B cell (primary cell): ENCODE data around the gene POMZP3. TPM values are rescaled to one million over a fixed set of nuclear protein-coding genes. Genes with fewer than 3 reads are reported as not detected.
"Not testable (repeated sequence)": the region's sequence is repeated elsewhere in the genome, so short reads cannot be mapped to it uniquely, and the experiment has no call there.

Experiments
- ATAC-seq: fragments of 200-7000 bp; cut with Tn5 transposase; one replicate; pipeline ENCODE4 v1.10.0; 2021; ENCODE audit warnings: low read depth, mild to moderate bottlenecking, moderate number of reproducible peaks, moderate library complexity
- CTCF ChIA-PET: fragments of 350-600 bp; sonication (Branson Sonifier 250); formaldehyde crosslinking; loops from one replicate; lab custom pipeline; 2021; ENCODE audit warnings: antibody characterized with exemption, inconsistent platforms; lab: Charles Lee
- POLR2A ChIA-PET: fragments of 350-600 bp; sonication (Branson Sonifier 250); formaldehyde crosslinking; loops from one replicate; lab custom pipeline; 2021; ENCODE audit warnings: antibody characterized with exemption; lab: Charles Lee
- DNase-seq: peaks from one replicate; pipeline ENCODE4 v3.0.0; 2013
- H2AFZ ChIP-seq: 2 replicates; pipeline ENCODE4 v1.6.1; 2012; ENCODE audit warnings: mild to moderate bottlenecking, low read depth, low read length; ENCODE audit not compliant: insufficient read depth, poor library complexity, severe bottlenecking
- H3K27ac ChIP-seq, 2 donors: 1 replicate in 1 of 2; 2 replicates in 1 of 2; pipeline ENCODE4 v1.5.1; 2012 to 2013; ENCODE audit warnings: low read length in 2 of 2, mild to moderate bottlenecking in 2 of 2, moderate library complexity in 1 of 2
- H3K27me3 ChIP-seq, 4 experiments: fragments of 200-600 bp in 1 of 4; sonication (generic) in 1 of 4; replicated peaks in 1 of 4; 1 replicate in 2 of 4; 2 replicates in 2 of 4; pipeline versions ENCODE4 v1.6.1 to v1.7.0; 2013 to 2016; ENCODE audit warnings: low read length in 3 of 4, mild to moderate bottlenecking in 2 of 4, mixed read lengths in 1 of 4, moderate library complexity in 1 of 4; ENCODE audit not compliant: insufficient read depth in 4 of 4, control insufficient read depth in 3 of 4; ENCODE audit errors: control extremely low read depth in 1 of 4
- H3K36me3 ChIP-seq, 2 experiments: replicated peaks in 1 of 2; 1 replicate in 1 of 2; 2 replicates in 1 of 2; pipeline versions ENCODE4 v1.6.1 to v1.7.1; 2013; ENCODE audit warnings: low read length in 1 of 2; ENCODE audit not compliant: insufficient read depth in 2 of 2, control insufficient read depth in 1 of 2; ENCODE audit errors: control extremely low read depth in 1 of 2, extremely low read depth in 1 of 2
- H3K4me1 ChIP-seq, 2 donors: fragments of 200-600 bp in 1 of 2; sonication (generic) in 1 of 2; 1 replicate in 1 of 2; 2 replicates in 1 of 2; pipeline versions ENCODE4 v1.5.1 to v1.6.1; 2013 to 2017; ENCODE audit warnings: low read length in 2 of 2; ENCODE audit not compliant: control insufficient read depth in 2 of 2, insufficient read depth in 2 of 2
- H3K4me2 ChIP-seq: replicated peaks from 2 replicates; pipeline ENCODE3; 2012; ENCODE audit warnings: mild to moderate bottlenecking, low read depth, low read length; ENCODE audit not compliant: poor library complexity, severe bottlenecking
- H3K4me3 ChIP-seq, 5 experiments: fragments of 200-600 bp in 1 of 5; sonication (generic) in 1 of 5; 1 replicate in 3 of 5; 2 replicates in 2 of 5; pipeline versions ENCODE4 v1.5.1 to v1.7.0; 2011 to 2016; ENCODE audit warnings: low read length in 4 of 5, mild to moderate bottlenecking in 4 of 5, low read depth in 2 of 5, control low read depth in 1 of 5, moderate library complexity in 1 of 5; ENCODE audit not compliant: insufficient read depth in 1 of 5; ENCODE audit errors: control extremely low read depth in 1 of 5, extremely low read depth in 1 of 5
- H3K79me2 ChIP-seq: fragments of 200-600 bp; sonication (generic); one replicate; pipeline ENCODE4 v1.6.0; 2016; ENCODE audit warnings: low read length; ENCODE audit not compliant: control insufficient read depth, insufficient read depth
- H3K9ac ChIP-seq: fragments of 200-600 bp; sonication (generic); 2 replicates; pipeline ENCODE4 v1.6.1; 2017; ENCODE audit warnings: mild to moderate bottlenecking, low read length, moderate library complexity
- H3K9me3 ChIP-seq, 3 donors: one replicate each; pipeline versions ENCODE4 v1.6.1 to v1.7.1; 2013; ENCODE audit warnings: low read length in 2 of 3; ENCODE audit not compliant: control insufficient read depth in 2 of 3, insufficient read depth in 1 of 3; ENCODE audit errors: control extremely low read depth in 1 of 3
- H4K20me1 ChIP-seq: 2 replicates; pipeline ENCODE4 v1.6.0; 2012; ENCODE audit warnings: mild to moderate bottlenecking, low read length; ENCODE audit not compliant: insufficient read depth, control insufficient read depth, poor library complexity, severe bottlenecking
- H3K27ac Mint-ChIP-seq: one replicate; pipeline ENCODE4 v1.8.0; 2021; ENCODE audit warnings: mixed read lengths
- H3K27me3 Mint-ChIP-seq: one replicate; pipeline ENCODE4 v1.8.0; 2021; ENCODE audit warnings: mixed read lengths
- H3K4me1 Mint-ChIP-seq: one replicate; pipeline ENCODE4 v1.8.0; 2021; ENCODE audit warnings: mixed read lengths
- H3K4me3 Mint-ChIP-seq: one replicate; pipeline ENCODE4 v1.8.0; 2021; ENCODE audit warnings: mixed read lengths
- H3K9me3 Mint-ChIP-seq: one replicate; pipeline ENCODE4 v1.8.0; 2022; ENCODE audit warnings: mixed read lengths; ENCODE audit not compliant: insufficient read depth
- WGBS: methylation state at CpG from one replicate; pipeline ENCODE4 v1.1.5; 2013; ENCODE audit warnings: missing lambda C conversion rate; ENCODE audit not compliant: insufficient coverage; 5-methylcytosine and 5-hydroxymethylcytosine counted together
- intact Hi-C: fragments of 100-400 bp; cut with micrococcal nuclease; formaldehyde crosslinking; loops from one replicate; pipeline ENCODE4 v1.10.0; 2022
- polyA minus RNA-seq: library from RNA; depleted of rRNA, polyadenylated mRNA; stranded (reverse); fragments of >200 nt; gene quantifications from 2 replicates; pipeline ENCODE4 v1.2.3, GENCODE V29; 2012
- polyA plus RNA-seq: library from polyadenylated mRNA; depleted of rRNA; stranded (reverse); fragments of >200 nt; gene quantifications from 2 replicates; pipeline ENCODE4 v1.2.3, GENCODE V29; 2012
- total RNA-seq, 2 donors: library from RNA; stranded (reverse); fragments of 120-200 nt in 1 of 2; gene quantifications; 1 replicate in 1 of 2; 2 replicates in 1 of 2; pipeline versions ENCODE4 v1.2.3 to v1.2.4, GENCODE V29; 2013 to 2022

POMZP3 gene
- total RNA-seq (13.3 and 18.9 TPM in 2 replicates), polyA plus RNA-seq (10.2 and 15.2 TPM in 2 replicates), polyA minus RNA-seq (8.7 and 13.3 TPM in 2 replicates)
- 4.2 TPM for total RNA-seq (2013)

DNA sequence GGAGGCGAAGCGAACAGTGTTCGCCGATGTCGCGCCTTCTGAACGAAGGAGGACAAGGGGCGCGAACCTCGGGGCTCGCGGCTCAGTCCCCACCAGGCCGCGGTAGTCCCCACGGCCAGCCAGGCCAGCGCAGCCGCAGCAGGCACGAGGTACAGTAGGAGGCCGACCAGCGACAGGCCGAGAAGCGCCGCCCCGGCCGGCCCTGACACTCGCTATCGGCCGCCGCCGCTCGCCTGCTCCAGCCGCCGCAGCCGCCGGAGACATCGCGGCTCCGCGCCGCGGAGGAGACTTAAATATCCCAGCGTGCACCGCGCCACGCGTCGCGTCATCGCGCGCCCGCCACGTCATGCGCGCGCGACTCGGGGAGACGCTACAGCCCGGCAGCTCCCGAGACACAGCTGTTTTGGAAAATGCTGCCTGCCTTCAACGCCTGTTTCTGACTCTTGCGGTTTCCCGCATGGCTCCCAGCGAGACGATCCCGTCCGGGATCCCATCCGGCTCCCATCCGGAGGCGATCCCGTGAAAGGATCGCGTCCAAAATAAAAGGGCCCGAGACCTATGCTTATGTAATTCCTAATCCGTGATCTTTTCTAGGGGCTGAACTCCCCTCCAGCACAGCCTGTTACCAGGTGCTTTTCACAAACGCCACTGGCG lies at the start of gene POMZP3:
Gene POMZP3, minus strand, starts transcription at position 291 of the 654 bp plus-strand sequence. CDS start 1,215 bp downstream, outside the sequence.
- peak within 1 kb of the TSS; percentile 38 to 61 (median 58) for H3K4me3 ChIP-seq
- H3K36me3 ChIP-seq, H3K27me3 Mint-ChIP-seq, H3K9me3 Mint-ChIP-seq, POLR2A ChIA-PET, H3K4me1 Mint-ChIP-seq, intact Hi-C loops, H3K79me2 ChIP-seq, H3K27me3 ChIP-seq, H3K4me1 ChIP-seq, H3K9me3 ChIP-seq, H4K20me1 ChIP-seq: not testable (repeated sequence)
- DNase-seq (peak; percentile 70), ATAC-seq (peak; percentile 93)
- H3K27ac ChIP-seq: peak within 1 kb of the TSS; percentile 62 to 81
- Mint-ChIP-seq H3K27ac (peak within 1 kb of the TSS; percentile 97), H3K4me3 (peak within 1 kb of the TSS; percentile 95)
- peak within 1 kb of the TSS; percentile 67 for H3K9ac ChIP-seq
- WGBS: no CpG with 5 or more reads among the region's 78 CpGs
- CTCF ChIA-PET: interaction anchor here (1.2 kb wide), 1 partner anchor 621 kb away, joined by 3 read pairs; no protein-coding TSS in a partner anchor
- peak within 1 kb of the TSS; percentile 62 for H2AFZ ChIP-seq
- H3K4me2 ChIP-seq: peak within 1 kb of the TSS; percentile 53

DNA sequence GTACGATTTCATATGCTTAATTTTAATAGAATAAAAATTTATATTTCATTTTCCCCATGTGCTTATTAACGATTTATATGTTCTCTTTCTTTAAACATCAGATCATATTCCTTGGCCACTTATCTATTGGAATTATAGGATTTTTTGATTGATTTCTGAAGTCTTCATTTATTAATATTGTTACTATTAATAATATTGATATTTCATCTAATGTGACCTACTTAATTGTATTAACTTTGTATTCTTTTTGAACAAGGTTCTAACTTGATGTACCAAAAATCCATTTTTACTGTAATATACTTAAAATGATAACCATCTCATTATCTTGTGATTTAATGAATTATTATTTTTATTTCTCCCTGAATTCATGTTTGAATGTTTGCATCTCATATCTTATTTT lies 48.7 kb upstream of the POMZP3 start:
- POLR2A ChIA-PET: not testable (repeated sequence)

DNA sequence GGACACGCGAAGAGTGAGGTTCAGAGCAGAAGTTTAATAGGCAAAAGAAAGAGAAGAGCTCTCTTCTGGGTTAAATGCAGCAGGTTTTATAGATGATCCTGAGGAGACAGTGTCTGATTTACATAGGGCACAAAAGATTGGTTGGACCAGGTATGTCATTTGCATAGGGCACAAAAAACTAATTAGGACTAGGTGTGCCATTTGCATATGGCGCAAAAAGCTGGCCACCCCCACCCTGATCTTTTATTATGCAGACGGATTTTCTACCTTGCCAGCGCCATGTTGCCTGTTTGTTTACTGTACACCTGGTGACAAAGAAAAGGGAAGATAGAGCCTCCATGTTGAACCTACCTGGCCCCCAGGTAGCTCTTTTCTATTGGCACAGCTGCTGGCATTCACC lies 46.3 kb upstream of the POMZP3 start:
- POLR2A ChIA-PET, H3K9ac ChIP-seq, H3K36me3 ChIP-seq, DNase-seq, H3K4me1 ChIP-seq, H3K4me3 Mint-ChIP-seq, ATAC-seq, H3K4me3 ChIP-seq, H2AFZ ChIP-seq, H3K4me1 Mint-ChIP-seq, H3K27ac ChIP-seq, H3K9me3 ChIP-seq, H4K20me1 ChIP-seq, CTCF ChIA-PET, H3K4me2 ChIP-seq, H3K27me3 Mint-ChIP-seq, H3K27me3 ChIP-seq, H3K79me2 ChIP-seq, H3K27ac Mint-ChIP-seq, H3K9me3 Mint-ChIP-seq, intact Hi-C loops: not testable (repeated sequence)
- no CpG with 5 or more reads among the region's 5 CpGs for WGBS

More for the DNA sequence above, 48.7 kb upstream of the POMZP3 start:
- H4K20me1 ChIP-seq, H2AFZ ChIP-seq, CTCF ChIA-PET, H3K4me1 Mint-ChIP-seq, H3K9me3 ChIP-seq, intact Hi-C loops, H3K4me3 ChIP-seq, H3K9ac ChIP-seq, H3K4me3 Mint-ChIP-seq, H3K79me2 ChIP-seq, H3K27ac ChIP-seq, H3K27me3 Mint-ChIP-seq, DNase-seq, H3K4me1 ChIP-seq, H3K9me3 Mint-ChIP-seq, H3K27me3 ChIP-seq, H3K4me2 ChIP-seq, ATAC-seq, H3K27ac Mint-ChIP-seq, H3K36me3 ChIP-seq: not testable (repeated sequence)
- no CpG with 5 or more reads among the region's 2 CpGs for WGBS

DNA sequence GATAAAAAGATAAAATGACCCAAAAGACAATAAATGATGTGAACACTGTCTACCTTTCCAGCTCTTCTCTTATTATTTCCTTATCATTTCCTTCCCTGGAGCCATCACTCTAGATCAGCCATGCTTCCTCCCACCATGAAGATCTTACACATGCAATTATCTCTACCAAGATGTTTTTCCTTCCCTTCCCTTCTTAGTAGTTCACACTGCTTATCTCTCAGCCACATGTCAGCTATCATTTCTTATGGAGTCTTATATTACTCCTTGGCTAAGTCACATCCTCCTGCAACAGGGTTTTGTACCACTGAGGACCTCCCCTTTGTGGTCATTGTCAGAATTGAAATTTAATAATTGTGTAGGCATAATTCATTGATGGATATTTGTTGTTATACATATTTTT lies 32.1 kb upstream of the POMZP3 start:
- H3K27ac Mint-ChIP-seq, POLR2A ChIA-PET, CTCF ChIA-PET, H3K27me3 ChIP-seq, H3K27ac ChIP-seq, H3K4me3 Mint-ChIP-seq, H3K36me3 ChIP-seq, H3K27me3 Mint-ChIP-seq, H3K9me3 Mint-ChIP-seq, H4K20me1 ChIP-seq, H3K4me1 ChIP-seq, H3K4me2 ChIP-seq, DNase-seq, intact Hi-C loops, H2AFZ ChIP-seq, ATAC-seq, H3K4me1 Mint-ChIP-seq, H3K4me3 ChIP-seq, H3K9ac ChIP-seq, H3K9me3 ChIP-seq, H3K79me2 ChIP-seq: not testable (repeated sequence)
